K562 (cell line): ENCODE data around the gene ARHGEF7. TPM values are rescaled to one million over a fixed set of nuclear protein-coding genes. Genes with fewer than 3 reads are reported as not detected.

Source experiments
- ATAC-seq: fragments of 200-7000 bp; cut with Tn5 transposase; 3 replicates; pipeline ENCODE4 v1.9.1; 2020; ENCODE audit warnings: moderate library complexity
- BruUV-seq: library from RNA; stranded (reverse); fragments of 400-500 nt; replicated peaks from 2 replicates; lab custom pipeline; 2021; lab: Mats Ljungman, UMichigan
- CTCF ChIA-PET: fragments of 300-600 bp; formaldehyde crosslinking; extraction: SDS; loops from one replicate; lab custom pipeline; 2021; ENCODE audit warnings: low intra/inter-chr PET ratio; lab: Yijun Ruan, JAX
- POLR2A ChIA-PET: fragments of 300-600, 350-650 bp; sonication (Branson Sonifier 250); formaldehyde crosslinking; extraction: SDS; loops from one replicate; lab custom pipeline; 2021; ENCODE audit warnings: antibody characterized with exemption, inconsistent platforms; lab: Yijun Ruan, JAX
- DNase-seq, 4 experiments: peaks; one replicate each; pipeline versions ENCODE4 v3.0.0 to v3.0.0-alpha.2; 2011 to 2018; ENCODE audit warnings: low spot score in 3 of 4, mixed read lengths in 3 of 4; ENCODE audit errors: extremely low read depth in 1 of 4
- FAIRE-seq: peaks from 2 replicates; lab custom pipeline; 2011; peaks lifted over from hg19 to GRCh38; lab: Jason Lieb, UNC
- H2AFZ ChIP-seq: 2 replicates; pipeline ENCODE4 v1.6.0; 2011; ENCODE audit warnings: low read depth, low read length, control low read depth, inconsistent platforms
- H3K27ac ChIP-seq: fragments of 200-600 bp; 3 replicates; pipeline ENCODE4 v1.8.0; 2011; ENCODE audit warnings: low read depth, mild to moderate bottlenecking, control low read depth, inconsistent platforms, low read length, moderate library complexity, mixed read lengths; ENCODE audit errors: extremely low read depth
- H3K27me3 ChIP-seq, 2 experiments: fragments of 300-600 bp in 1 of 2; 2 replicates in 1 of 2; 3 replicates in 1 of 2; pipeline versions ENCODE4 v1.6.0 to v1.8.0; 2011; ENCODE audit warnings: inconsistent platforms in 2 of 2, low read length in 2 of 2, mild to moderate bottlenecking in 1 of 2, mixed read lengths in 1 of 2, moderate library complexity in 1 of 2; ENCODE audit not compliant: control insufficient read depth in 2 of 2, insufficient read depth in 2 of 2
- H3K36me3 ChIP-seq: fragments of 300-600 bp; 3 replicates; pipeline ENCODE4 v1.8.0; 2011; ENCODE audit warnings: mild to moderate bottlenecking, low read length, inconsistent platforms; ENCODE audit not compliant: control insufficient read depth, insufficient read depth
- H3K4me1 ChIP-seq, 2 experiments: fragments of 200-600 bp in 1 of 2; replicated peaks in 1 of 2; 2 replicates in 1 of 2; 3 replicates in 1 of 2; pipeline versions ENCODE4 v1.5.1 to v1.8.0; 2011; ENCODE audit warnings: inconsistent platforms in 2 of 2, low read length in 2 of 2, mild to moderate bottlenecking in 1 of 2, mixed read lengths in 1 of 2, moderate library complexity in 1 of 2; ENCODE audit not compliant: control insufficient read depth in 2 of 2, insufficient read depth in 2 of 2
- H3K4me2 ChIP-seq: 2 replicates; pipeline ENCODE4 v1.6.1; 2011; ENCODE audit warnings: low read length, control low read depth, inconsistent platforms, mixed read lengths; ENCODE audit not compliant: insufficient read depth
- H3K4me3 ChIP-seq: fragments of 200-600 bp; sonication (generic), shearing (Covaris generic); 2 replicates; pipeline ENCODE4 v1.5.1; 2016; ENCODE audit warnings: control low read depth, inconsistent platforms
- H3K79me2 ChIP-seq: fragments of 200-600 bp; 3 replicates; pipeline ENCODE4 v1.8.0; 2011; ENCODE audit warnings: low read length, inconsistent platforms; ENCODE audit not compliant: control insufficient read depth, insufficient read depth
- H3K9ac ChIP-seq, 2 experiments: 2 replicates each; pipeline versions ENCODE4 v1.6.0 to v1.6.1; 2011; ENCODE audit warnings: low read depth in 2 of 2, low read length in 2 of 2, control low read depth in 1 of 2, inconsistent platforms in 1 of 2, mild to moderate bottlenecking in 1 of 2, mixed read lengths in 1 of 2; ENCODE audit not compliant: insufficient read depth in 1 of 2
- H3K9me1 ChIP-seq: one replicate; pipeline ENCODE4 v1.6.0; 2011; ENCODE audit warnings: inconsistent platforms, mild to moderate bottlenecking, low read length, moderate library complexity; ENCODE audit not compliant: control insufficient read depth, insufficient read depth
- H3K9me3 ChIP-seq: replicated peaks from 2 replicates; pipeline ENCODE4 v1.5.1; 2011; ENCODE audit warnings: low read depth, low read length, inconsistent platforms; ENCODE audit not compliant: control insufficient read depth, insufficient read depth
- H4K20me1 ChIP-seq: replicated peaks from 2 replicates; pipeline ENCODE4 v1.6.1; 2011; ENCODE audit warnings: low read length, inconsistent platforms, mixed read lengths; ENCODE audit not compliant: control insufficient read depth, insufficient read depth
- ARHGAP35 ChIP-seq: fragments of 450-650 bp; IDR thresholded peaks from 2 replicates; pipeline ENCODE4 v1.6.1; 2018; ENCODE audit not compliant: partially characterized antibody
- ELK1 ChIP-seq: sonication (generic); formaldehyde crosslinking; IDR thresholded peaks from 2 replicates; pipeline ENCODE4 v1.8.1; 2022; ENCODE audit warnings: missing genetic modification reagents
- HDAC1 ChIP-seq, 2 experiments: fragments of 450-650 bp; IDR thresholded peaks; 2 replicates each; pipeline ENCODE4 v1.6.1; 2016 to 2017; ENCODE audit warnings: inconsistent platforms in 1 of 2, mild to moderate bottlenecking in 1 of 2, moderate library complexity in 1 of 2
- LCOR ChIP-seq: sonication (generic); formaldehyde crosslinking; IDR thresholded peaks from 2 replicates; pipeline ENCODE4 v1.8.0; 2022; ENCODE audit warnings: mild to moderate bottlenecking, missing genetic modification reagents
- NCOA1 ChIP-seq: fragments of 450-650 bp; IDR thresholded peaks from 2 replicates; pipeline ENCODE4 v1.6.1; 2016; ENCODE audit warnings: low read depth
- PML ChIP-seq: IDR thresholded peaks from 2 replicates; pipeline ENCODE4 v1.6.1; 2012; ENCODE audit warnings: low read length, inconsistent platforms
- POLR2AphosphoS2 ChIP-seq: IDR thresholded peaks from 2 replicates; pipeline ENCODE4 v1.6.1; 2012; ENCODE audit warnings: low read length, improper control_type of control experiment
- ZNF212 ChIP-seq: fragments of 450-650 bp; formaldehyde crosslinking; IDR thresholded peaks from 2 replicates; pipeline ENCODE4 v1.4.0; 2020; ENCODE audit warnings: mild to moderate bottlenecking
- ZNF407 ChIP-seq: fragments of 450-650 bp; IDR thresholded peaks from 2 replicates; pipeline ENCODE4 v1.6.1; 2016; ENCODE audit warnings: low read depth
- ZNF41 ChIP-seq: fragments of 250-450 bp; sonication (Bioruptor Pico); conservative IDR thresholded peaks from 2 replicates; pipeline ENCODE4 v1.4.0; 2020; ENCODE audit warnings: mild to moderate bottlenecking
- ZNF512 ChIP-seq: IDR thresholded peaks from 2 replicates; pipeline ENCODE4 v1.6.1; 2016; ENCODE audit warnings: missing genetic modification characterization, missing compliant biosample characterization
- ZNF76 ChIP-seq: fragments of 250-450 bp; sonication (Bioruptor Pico); IDR thresholded peaks from 2 replicates; pipeline ENCODE4 v1.4.0; 2020; ENCODE audit warnings: mild to moderate bottlenecking, moderate library complexity, borderline replicate concordance
- WGBS: fragments of 100-300 bp; shearing (Covaris generic); methylation state at CpG from one replicate; pipeline ENCODE4 v1.1.6; 2016; ENCODE audit warnings: low coverage, mixed read lengths; ENCODE audit not compliant: insufficient coverage; ENCODE audit errors: missing lambda C conversion rate; 5-methylcytosine and 5-hydroxymethylcytosine counted together
- in situ Hi-C: fragments of 300-500 bp; cut with MboI; formaldehyde crosslinking; loops from 4 replicates; pipeline ENCODE4 v1.15.0; 2018; ENCODE audit warnings: inconsistent platforms, mixed read lengths
- intact Hi-C: fragments of 100-400 bp; cut with micrococcal nuclease; formaldehyde crosslinking; loops from 2 replicates; pipeline ENCODE4 v1.14.2; 2022
- polyA plus RNA-seq, 8 experiments: library from polyadenylated mRNA; depleted of rRNA in 4 of 8; stranded (reverse) in 5 of 8; unstranded in 3 of 8; fragments of >200 nt; fragmentation: Nextera tagmentation in 2 of 8; fragmentation: Illumina TruSeq in 1 of 8; extraction: Ambion mirVana in 2 of 8; extraction: Trizol in 1 of 8; gene quantifications; 2 replicates each; pipeline versions ENCODE4 v1.2.1 to v1.2.3, GENCODE V29; 2011 to 2014; ENCODE audit warnings: inconsistent platforms in 1 of 8, missing spikeins in 1 of 8
- total RNA-seq, 7 experiments: library from RNA; depleted of rRNA in 6 of 7; stranded (reverse); fragments of >200 nt in 6 of 7; fragmentation: Illumina TruSeq in 2 of 7; extraction: Trizol in 2 of 7; gene quantifications; 2 replicates each; pipeline versions ENCODE4 v1.2.1 to v1.2.3, GENCODE V29; 2011 to 2021; ENCODE audit warnings: low replicate concordance in 1 of 7

ARHGEF7 gene
- total and polyA plus RNA-seq, 9 of the 15 experiments (the other 6 are each of a cell fraction or from before 2014, with no cell fraction given): 2.1 to 26.8 (median 17.5) TPM

GRCh38 chr13:111080642-111081041, 34.5 kb upstream of the ARHGEF7 start (continued):
- no peak for TF ChIP-seq ELK1 (CRISPR knock-in tag)
- no peak for TF ChIP-seq ZNF212 (CRISPR knock-in tag)

GRCh38 chr13:111082240-111082639, 32.9 kb upstream of the ARHGEF7 start:
- Histone ChIP-seq H3K27ac (no peak overlapping the region), H3K4me1 (no peaks in the 10 kb centered on the region), H3K9me3 (no peaks in the 10 kb centered on the region), H3K4me2 (no peak overlapping the region), H3K9me1 (no peaks in the 10 kb centered on the region), H3K9ac (no peak overlapping the region), H2AFZ (no peak overlapping the region), H3K27me3 (peaks cover 5 to 21% of the 10 kb centered on the region in 2 experiments; a peak in 3 of 5 replicates), H3K36me3 (no peaks in the 10 kb centered on the region), H3K79me2 (no peaks in the 10 kb centered on the region), H3K4me3 (no peak overlapping the region), H4K20me1 (no peaks in the 10 kb centered on the region)
- WGBS: 3% methylated on average over 3 of the region's 4 CpGs
- BruUV-seq: no TSS peak
- ChIA-PET CTCF (no interaction called here), POLR2A (no interaction called here)
- in situ Hi-C loops (no loop called here), intact Hi-C loops (no loop called here)
- ATAC-seq (no peak), FAIRE-seq (no peak), DNase-seq (no peak)
- TF ChIP-seq ZNF512: no peak
- no peak for TF ChIP-seq ZNF76
- no peak for TF ChIP-seq ZNF41 (CRISPR knock-in tag)
- TF ChIP-seq ARHGAP35: no peak
- TF ChIP-seq NCOA1: no peak
- no peak for TF ChIP-seq POLR2AphosphoS2
- no peak for TF ChIP-seq LCOR
- no peak for TF ChIP-seq PML
- no peak for TF ChIP-seq ZNF407
- TF ChIP-seq HDAC1 (IDR thresholded peaks at IDR 0.05): no peak
